Lung (tissue), 12 donors: ENCODE data around the gene ME2. TPM values are rescaled to one million over a fixed set of nuclear protein-coding genes. Genes with fewer than 3 reads are reported as not detected.

Experiments
- ATAC-seq: fragments of 200-7000 bp; cut with Tn5 transposase; one replicate; pipeline ENCODE4 v1.9.1; 2020; ENCODE audit warnings: moderate number of reproducible peaks; ENCODE audit not compliant: insufficient read depth, low FRiP score
- DNase-seq, 3 donors: peaks; one replicate each; pipeline ENCODE4 v3.0.0-alpha.2; 2013 to 2017
- H3K27ac ChIP-seq, 2 donors: one replicate each; pipeline ENCODE4 v1.5.1; 2013; ENCODE audit warnings: mild to moderate bottlenecking in 2 of 2, moderate library complexity in 2 of 2, control low read depth in 1 of 2, inconsistent platforms in 1 of 2, low read depth in 1 of 2, low read length in 1 of 2
- H3K27me3 ChIP-seq, 3 donors: one replicate each; pipeline ENCODE4 v1.5.1; 2013; ENCODE audit warnings: low read length in 2 of 3; ENCODE audit not compliant: control insufficient read depth in 3 of 3, insufficient read depth in 3 of 3
- H3K36me3 ChIP-seq, 4 donors: one replicate each; pipeline ENCODE4 v1.5.1; 2013; ENCODE audit warnings: low read length in 4 of 4, mild to moderate bottlenecking in 1 of 4, moderate library complexity in 1 of 4; ENCODE audit not compliant: control insufficient read depth in 4 of 4, insufficient read depth in 4 of 4
- H3K4me1 ChIP-seq, 5 donors: one replicate each; pipeline ENCODE4 v1.5.1; 2013; ENCODE audit warnings: low read length in 5 of 5, mild to moderate bottlenecking in 2 of 5, moderate library complexity in 1 of 5; ENCODE audit not compliant: control insufficient read depth in 5 of 5, insufficient read depth in 5 of 5
- H3K4me3 ChIP-seq: one replicate; pipeline ENCODE4 v1.5.1; 2013; ENCODE audit warnings: mild to moderate bottlenecking, control low read depth, moderate library complexity
- H3K9ac ChIP-seq, 2 donors: one replicate each; pipeline ENCODE4 v1.5.1; 2013; ENCODE audit warnings: low read length in 2 of 2, control low read depth in 1 of 2; ENCODE audit not compliant: insufficient read depth in 1 of 2
- H3K9me3 ChIP-seq, 4 donors: one replicate each; pipeline ENCODE4 v1.5.1; 2013; ENCODE audit warnings: low read length in 3 of 4, mild to moderate bottlenecking in 1 of 4, moderate library complexity in 1 of 4; ENCODE audit not compliant: control insufficient read depth in 4 of 4, insufficient read depth in 3 of 4
- WGBS, 2 donors: extraction: QIAGEN DNeasy Blood & Tissue Kit; methylation state at CpG; one replicate each; pipeline ENCODE4 v1.1.7; 2013; 5-methylcytosine and 5-hydroxymethylcytosine counted together
- polyA plus RNA-seq, 2 donors: library from polyadenylated mRNA; stranded (reverse); fragments of 200-250 nt; gene quantifications; one replicate each; pipeline ENCODE4 v1.2.1, GENCODE V29; 2013
- total RNA-seq, 2 donors: library from RNA; depleted of rRNA in 1 of 2; stranded (reverse); fragments of >200 nt in 1 of 2; gene quantifications; one replicate each; pipeline ENCODE4 v1.2.1, GENCODE V29; 2014 to 2021
- TF ChIP-seq, protein P1 (sequence below): IDR thresholded peaks from 2 replicates; pipeline ENCODE4 v1.5.1; 2012; ENCODE audit warnings: mild to moderate bottlenecking; ENCODE audit errors: control extremely low read depth, extremely low read depth
- donor health status: control.
- donor health status: control.
- donor health status: Bipolar disorder and iron deficiency.
- donor health status: healthy.
- donor health status: DM: yes; HTN: yes; CAD: no.

Gene ME2
- total and polyA plus RNA-seq, 4 donors: 17.9 to 52.0 (median 34.0) TPM

DNA sequence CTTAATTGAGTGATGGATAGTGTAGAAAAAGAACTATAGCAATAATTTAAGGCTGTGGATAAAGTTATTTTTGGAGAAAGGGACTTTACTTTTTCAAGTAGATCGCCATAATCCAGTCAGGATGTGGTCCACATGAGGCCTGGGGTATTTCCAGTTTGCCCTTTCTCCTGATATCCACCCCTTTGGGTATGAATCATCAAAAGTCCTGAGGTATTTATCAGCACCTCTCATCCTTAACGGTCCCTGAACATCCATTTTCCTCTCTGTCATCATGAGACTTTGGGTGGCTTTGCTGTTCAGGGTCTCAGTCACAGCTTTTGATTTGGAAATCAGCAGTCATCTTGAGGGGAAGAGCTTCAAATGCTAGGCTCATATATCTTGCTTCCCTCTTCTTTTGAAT is 49.6 kb downstream of the ME2 start:
- H3K27ac ChIP-seq: no peak overlapping the region
- WGBS, 2 donors: 87 to 96% methylated on average over 2 of the region's 2 CpGs
- peaks cover 0 to under 1% (median 0%) of the 10 kb centered on the region in 5 donors for H3K4me1 ChIP-seq
- H3K9me3 ChIP-seq: no peaks in the 10 kb centered on the region
- H3K9ac ChIP-seq: no peak overlapping the region
- TF ChIP-seq, protein P1, sequence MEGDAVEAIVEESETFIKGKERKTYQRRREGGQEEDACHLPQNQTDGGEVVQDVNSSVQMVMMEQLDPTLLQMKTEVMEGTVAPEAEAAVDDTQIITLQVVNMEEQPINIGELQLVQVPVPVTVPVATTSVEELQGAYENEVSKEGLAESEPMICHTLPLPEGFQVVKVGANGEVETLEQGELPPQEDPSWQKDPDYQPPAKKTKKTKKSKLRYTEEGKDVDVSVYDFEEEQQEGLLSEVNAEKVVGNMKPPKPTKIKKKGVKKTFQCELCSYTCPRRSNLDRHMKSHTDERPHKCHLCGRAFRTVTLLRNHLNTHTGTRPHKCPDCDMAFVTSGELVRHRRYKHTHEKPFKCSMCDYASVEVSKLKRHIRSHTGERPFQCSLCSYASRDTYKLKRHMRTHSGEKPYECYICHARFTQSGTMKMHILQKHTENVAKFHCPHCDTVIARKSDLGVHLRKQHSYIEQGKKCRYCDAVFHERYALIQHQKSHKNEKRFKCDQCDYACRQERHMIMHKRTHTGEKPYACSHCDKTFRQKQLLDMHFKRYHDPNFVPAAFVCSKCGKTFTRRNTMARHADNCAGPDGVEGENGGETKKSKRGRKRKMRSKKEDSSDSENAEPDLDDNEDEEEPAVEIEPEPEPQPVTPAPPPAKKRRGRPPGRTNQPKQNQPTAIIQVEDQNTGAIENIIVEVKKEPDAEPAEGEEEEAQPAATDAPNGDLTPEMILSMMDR: no peak
- peaks cover 4 to 23% (median 12%) of the 10 kb centered on the region in 4 donors for H3K36me3 ChIP-seq
- no peaks in the 10 kb centered on the region for H3K27me3 ChIP-seq
- DNase-seq: no peak
- no peak for ATAC-seq
- no peak overlapping the region for H3K4me3 ChIP-seq

DNA sequence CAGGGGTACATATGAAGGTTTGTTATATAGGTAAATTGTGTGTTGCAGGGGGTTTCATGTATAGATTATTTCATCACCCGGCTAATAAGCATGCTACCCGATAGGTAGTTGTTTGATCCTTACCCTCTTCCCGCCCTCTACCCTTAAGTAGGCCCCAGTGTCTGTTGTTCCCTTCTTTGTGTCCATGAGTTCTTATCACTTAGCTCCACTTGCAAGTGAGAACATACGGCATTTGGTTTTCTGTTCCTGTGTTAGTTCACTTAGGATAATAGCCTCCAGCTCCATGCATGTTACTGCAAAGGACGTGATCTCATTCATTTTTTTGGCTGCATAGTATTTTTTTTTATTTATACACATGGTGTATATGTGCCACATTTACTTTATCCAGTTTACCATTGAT is 54.8 kb downstream of the ME2 start:
- Histone ChIP-seq H3K4me1 (peaks cover 0 to 2% (median 0%) of the 10 kb centered on the region in 5 donors), H3K9me3 (no peaks in the 10 kb centered on the region), H3K27me3 (no peaks in the 10 kb centered on the region), H3K27ac (no peak overlapping the region), H3K9ac (no peak overlapping the region), H3K4me3 (no peak overlapping the region), H3K36me3 (peaks cover 2 to 5% (median 4%) of the 10 kb centered on the region in 4 donors)
- no peak for ATAC-seq
- no peak for DNase-seq
- 94 to 96% methylated on average over 5 of the region's 5 CpGs for WGBS, 2 donors
- TF ChIP-seq, protein P1: no peak

DNA sequence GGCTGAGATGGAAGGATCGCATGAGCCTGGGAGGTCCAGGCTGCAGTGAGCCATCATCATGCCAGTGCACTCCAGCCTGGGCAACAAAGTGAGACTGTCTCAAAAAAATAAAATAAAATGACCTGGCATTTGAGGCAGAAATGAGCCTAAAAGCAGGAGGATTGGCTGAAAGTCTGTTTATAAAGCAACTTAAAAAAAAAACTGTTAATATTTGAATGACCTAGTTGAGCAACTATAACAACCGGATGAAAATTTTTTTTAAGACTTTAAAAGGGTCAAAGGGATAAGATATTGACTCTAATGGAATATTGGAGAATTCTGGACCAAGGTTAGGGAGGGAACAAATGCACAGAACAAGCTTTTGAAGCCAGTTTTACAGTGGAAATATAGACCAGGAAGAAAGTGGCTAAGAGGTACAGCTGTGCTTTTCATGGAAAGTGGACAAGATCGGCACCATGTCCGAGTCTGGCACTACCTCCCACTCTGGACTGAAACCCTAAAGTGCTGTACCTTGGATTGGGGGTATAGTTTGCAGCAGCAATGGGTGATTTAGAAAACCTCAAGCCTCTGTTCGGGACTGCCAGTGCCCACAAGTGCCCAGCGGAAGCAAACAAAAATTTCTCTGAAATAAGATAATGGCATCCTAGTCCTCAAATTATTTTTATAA is 55.8 kb downstream of the ME2 start:
- DNase-seq (no peak), ATAC-seq (no peak)
- no peak overlapping the region for H3K27ac ChIP-seq
- H3K9ac ChIP-seq: no peak overlapping the region
- no peaks in the 10 kb centered on the region for H3K27me3 ChIP-seq
- H3K4me1 ChIP-seq: peaks cover 0 to 2% (median 0%) of the 10 kb centered on the region in 5 donors
- TF ChIP-seq, protein P1: no peak
- H3K9me3 ChIP-seq: no peaks in the 10 kb centered on the region
- H3K36me3 ChIP-seq: peaks cover 2 to 5% (median 3%) of the 10 kb centered on the region in 4 donors
- 96 to 98% methylated on average over 6 of the region's 6 CpGs for WGBS, 2 donors
- H3K4me3 ChIP-seq: no peak overlapping the region
